Heart left ventricle (tissue), 16 donors: ENCODE measurements around the gene TTC38. TPM values are rescaled to one million over a fixed set of nuclear protein-coding genes. Genes with fewer than 3 reads are reported as not detected.
A peak's percentile ranks its signal among the peaks of the same experiment; 100 is the strongest.

Experiments used
- ATAC-seq, 4 donors: fragments of 200-7000 bp; cut with Tn5 transposase; one replicate each; pipeline ENCODE4 v1.9.1; 2020 to 2022; ENCODE audit warnings: moderate library complexity in 4 of 4, mild to moderate bottlenecking in 3 of 4, moderate number of reproducible peaks in 1 of 4
- DNase-seq, 5 donors: peaks; one replicate each; pipeline ENCODE4 v3.0.0-alpha.2; 2020
- H3K27ac ChIP-seq, 12 donors: fragments of 200-600 bp; sonication (generic) in 4 of 12; one replicate each; pipeline versions ENCODE4 v1.5.0 to v1.8.0; 2016 to 2022; ENCODE audit warnings: mild to moderate bottlenecking in 2 of 12
- H3K27me3 ChIP-seq, 9 donors: fragments of 200-600 bp; sonication (generic) in 2 of 9; one replicate each; pipeline versions ENCODE4 v1.5.1 to v1.8.0; 2016 to 2022; ENCODE audit warnings: mild to moderate bottlenecking in 3 of 9
- H3K36me3 ChIP-seq, 9 donors: fragments of 200-600 bp; sonication (generic) in 2 of 9; one replicate each; pipeline versions ENCODE4 v1.5.0 to v1.8.0; 2018 to 2022; ENCODE audit warnings: mild to moderate bottlenecking in 2 of 9
- H3K4me1 ChIP-seq, 12 donors: fragments of 200-600 bp; sonication (generic) in 4 of 12; one replicate each; pipeline versions ENCODE4 v1.5.0 to v1.8.0; 2016 to 2022; ENCODE audit warnings: mild to moderate bottlenecking in 3 of 12
- H3K4me3 ChIP-seq, 12 donors: fragments of 200-600 bp; sonication (generic) in 4 of 12; one replicate each; pipeline versions ENCODE4 v1.5.0 to v1.8.0; 2017 to 2022; ENCODE audit warnings: mild to moderate bottlenecking in 9 of 12, moderate library complexity in 4 of 12
- H3K9me3 ChIP-seq, 12 donors: fragments of 200-600 bp; sonication (generic) in 4 of 12; one replicate each; pipeline versions ENCODE4 v1.5.0 to v1.8.0; 2016 to 2022; ENCODE audit warnings: mild to moderate bottlenecking in 1 of 12
- POLR2A ChIP-seq, 2 donors: fragments of 450-650 bp; IDR thresholded peaks; one replicate each; pipeline ENCODE4 v1.6.1; 2017; ENCODE audit warnings: antibody characterized with exemption in 2 of 2, mild to moderate bottlenecking in 2 of 2, moderate library complexity in 2 of 2
- WGBS, 4 donors: extraction: QIAGEN DNeasy Blood & Tissue Kit in 2 of 4; methylation state at CpG; one replicate each; pipeline versions ENCODE4 v1.1.5 to v1.1.7; 2013 to 2018; 5-methylcytosine and 5-hydroxymethylcytosine counted together
- intact Hi-C, 10 donors: fragments of 100-400 bp; cut with DNase I; formaldehyde crosslinking; loops; one replicate each; pipeline versions ENCODE4 v1.11.1 to v1.14.2; 2022
- polyA plus RNA-seq, 2 donors: library from polyadenylated mRNA; stranded (reverse); fragments of 200-250 nt; gene quantifications; one replicate each; pipeline ENCODE4 v1.2.3, GENCODE V29; 2013
- total RNA-seq, 9 donors: library from RNA; depleted of rRNA in 2 of 9; stranded (reverse); fragments of >200 nt in 2 of 9; fragmentation: NEBNext Ultra II Directional in 3 of 9; extraction: Animal tissue kit (Norgen Biotek cat#: 25700) in 3 of 9; gene quantifications; one replicate each; pipeline versions ENCODE4 v1.1.0 to v1.2.4, GENCODE V29; 2016 to 2023
- TF ChIP-seq, protein P1 (sequence below), 12 donors: fragments of 200-600 bp; sonication (generic) in 4 of 12; IDR thresholded peaks; one replicate each; pipeline versions ENCODE4 v1.5.0 to v1.8.0; 2018 to 2022; ENCODE audit warnings: antibody characterized with exemption in 12 of 12, mild to moderate bottlenecking in 5 of 12
- donor health status: ischemic (EF 13 %, LVEDD 7.1; RV severe dilation, severe dysfunction).
- donor health status: healthy with polysubstance abuse.
- donor health status: DM: no; HTN: yes; CAD: no.
- donor health status: DM: no; HTN: no; CAD: no.
- donor health status: ischemic (EF 25% LVEDD 6.9; RV normal size, moderate dysfunction).
- donor health status: ischemic (EF 25% LVEDD 5.7; RV mildly dilated, moderate dysfunction).
- donor health status: healthy.
- donor health status: DM: yes; HTN: yes; CAD: no.
- donor health status: ischemic (EF 35%, LVEDD 5.7; RV mildly dilated, moderate dysfunction).
- donor health status: nonischemic (EF 11% LVEDD 7.7; RV severe dilation, severe dysfunction).
- donor health status: DM: yes; HTN: yes; CAD: no.
- donor health status: PGD.
- donor health status: ischemic (EF 29% LVEDD 5.4; RV normal size, mild dysfunction).
- donor health status: nonischemic (EF 23%, LVEDD 6.1; RV moderate dilation, normal function).

Gene TTC38
- total and polyA plus RNA-seq, 11 donors = 15.5 to 72.4 (median 25.3) TPM

DNA sequence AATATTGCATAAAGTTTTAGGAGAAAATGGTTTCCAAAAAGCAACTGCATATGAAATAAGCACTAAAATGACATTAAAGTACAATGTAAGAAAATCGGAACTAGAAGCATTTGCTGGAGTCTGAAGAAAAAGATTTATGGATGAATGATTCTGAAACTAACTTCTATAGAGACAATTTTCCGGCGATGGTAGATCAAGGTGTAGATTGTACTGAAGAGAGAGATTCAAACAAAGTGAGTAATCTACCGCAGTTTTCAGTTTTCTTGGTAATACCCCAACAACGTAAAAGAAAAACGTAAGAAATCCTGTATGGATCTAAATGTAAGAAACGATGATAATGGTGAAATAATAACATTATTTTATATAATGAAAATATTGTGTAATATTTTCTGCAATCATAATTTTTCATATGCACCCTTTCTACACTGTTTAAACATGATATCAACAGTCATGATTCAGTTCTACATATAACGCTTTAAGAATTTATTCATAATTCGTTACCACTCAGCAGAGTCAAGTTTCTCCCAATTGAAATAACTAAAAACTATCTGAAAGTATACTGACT lies 15.9 kb upstream of the TTC38 start:
- ATAC-seq (no peak), DNase-seq (no peak)
- WGBS, 4 donors = 93 to 95% (median 94%) methylated on average over 9 of the region's 9 CpGs
- Histone ChIP-seq H3K9me3 (no peaks in the 10 kb centered on the region), H3K4me3 (peak overlapping the region in 1 of 12 donors; percentile 91), H3K27ac (no peak overlapping the region), H3K36me3 (no peaks in the 10 kb centered on the region), H3K4me1 (peaks cover 0 to 41% (median 20%) of the 10 kb centered on the region in 12 donors), H3K27me3 (no peaks in the 10 kb centered on the region)
- TF ChIP-seq, protein P1, sequence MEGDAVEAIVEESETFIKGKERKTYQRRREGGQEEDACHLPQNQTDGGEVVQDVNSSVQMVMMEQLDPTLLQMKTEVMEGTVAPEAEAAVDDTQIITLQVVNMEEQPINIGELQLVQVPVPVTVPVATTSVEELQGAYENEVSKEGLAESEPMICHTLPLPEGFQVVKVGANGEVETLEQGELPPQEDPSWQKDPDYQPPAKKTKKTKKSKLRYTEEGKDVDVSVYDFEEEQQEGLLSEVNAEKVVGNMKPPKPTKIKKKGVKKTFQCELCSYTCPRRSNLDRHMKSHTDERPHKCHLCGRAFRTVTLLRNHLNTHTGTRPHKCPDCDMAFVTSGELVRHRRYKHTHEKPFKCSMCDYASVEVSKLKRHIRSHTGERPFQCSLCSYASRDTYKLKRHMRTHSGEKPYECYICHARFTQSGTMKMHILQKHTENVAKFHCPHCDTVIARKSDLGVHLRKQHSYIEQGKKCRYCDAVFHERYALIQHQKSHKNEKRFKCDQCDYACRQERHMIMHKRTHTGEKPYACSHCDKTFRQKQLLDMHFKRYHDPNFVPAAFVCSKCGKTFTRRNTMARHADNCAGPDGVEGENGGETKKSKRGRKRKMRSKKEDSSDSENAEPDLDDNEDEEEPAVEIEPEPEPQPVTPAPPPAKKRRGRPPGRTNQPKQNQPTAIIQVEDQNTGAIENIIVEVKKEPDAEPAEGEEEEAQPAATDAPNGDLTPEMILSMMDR (IDR thresholded peaks at IDR 0.05) = no peak
- TF ChIP-seq POLR2A (IDR thresholded peaks at IDR 0.05) = no peak
- intact Hi-C loops = loop anchor here in 5 of 10 donors (2.0 to 10.0 kb wide), 4 partner anchors 15 to 107 kb away; partner anchors contain the start of genes PPARA (in 2 of the 5) and GTSE1 (in 1 of the 5)

DNA sequence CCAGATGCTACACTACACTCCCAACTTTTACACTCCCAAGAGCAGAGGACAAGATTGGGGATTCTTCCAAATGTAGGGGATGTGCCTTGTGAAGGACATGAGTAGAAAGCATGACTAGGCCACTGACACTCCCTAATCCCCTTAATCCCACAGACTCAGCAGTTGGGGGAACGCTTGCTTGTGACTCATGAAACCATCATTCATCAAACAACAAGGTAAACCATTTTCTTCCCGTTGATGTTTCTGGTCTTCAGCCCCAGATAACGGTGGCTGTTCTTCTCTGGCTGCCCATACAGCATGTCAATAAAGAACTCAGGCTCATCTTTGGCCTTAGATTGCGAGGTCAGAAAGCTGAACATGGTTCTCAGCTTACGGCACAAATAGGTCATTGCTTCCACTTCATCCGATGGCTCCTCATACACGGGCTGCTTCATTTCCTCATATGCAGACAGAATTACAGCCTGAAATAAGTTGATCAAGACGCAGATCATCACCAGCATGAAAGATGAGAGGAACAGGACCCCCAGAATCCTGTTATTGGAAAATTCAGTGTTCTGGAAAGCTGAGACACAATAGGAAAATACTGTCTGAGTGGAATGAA lies 11.3 kb upstream of the TTC38 start:
- Histone ChIP-seq H3K36me3 (no peaks in the 10 kb centered on the region), H3K27me3 (no peaks in the 10 kb centered on the region), H3K27ac (no peak overlapping the region), H3K4me3 (no peak overlapping the region), H3K4me1 (peaks cover 0 to 9% (median 2%) of the 10 kb centered on the region in 12 donors), H3K9me3 (no peaks in the 10 kb centered on the region)
- ATAC-seq (no peak), DNase-seq (no peak)
- WGBS, 4 donors = 69 to 90% (median 82%) methylated on average over 8 of the region's 8 CpGs
- intact Hi-C loops = loop anchor here in 2 of 10 donors (5.0 to 10.0 kb wide), 2 partner anchors 41 to 112 kb away; partner anchors contain the start of gene GTSE1 (in 1 of the 2)
- TF ChIP-seq, protein P1 (IDR thresholded peaks at IDR 0.05) = no peak
- TF ChIP-seq POLR2A (IDR thresholded peaks at IDR 0.05) = no peak

DNA sequence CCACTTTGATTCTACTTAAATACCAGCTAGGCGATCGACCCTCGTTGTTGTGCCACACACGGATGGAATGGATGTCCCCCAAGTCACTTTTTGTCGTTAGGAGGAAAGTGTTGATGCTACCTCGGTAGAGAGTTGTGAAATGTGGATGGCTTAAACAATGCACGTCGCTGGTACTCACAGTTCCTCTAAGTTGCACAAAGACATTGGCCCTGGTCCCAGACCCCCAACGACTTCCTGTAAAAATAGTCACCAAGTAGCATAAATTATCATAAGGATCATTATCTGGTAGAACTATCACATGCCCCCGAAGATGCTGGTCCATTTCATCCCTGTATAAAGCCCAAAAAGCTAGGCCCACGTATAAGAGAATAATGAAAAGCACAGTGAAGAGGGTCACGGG lies 8.4 kb upstream of the TTC38 start:
- DNase-seq (no peak), ATAC-seq (no peak)
- peaks cover 0 to 13% (median 0%) of the 10 kb centered on the region in 9 donors for H3K27me3 ChIP-seq
- TF ChIP-seq, protein P1 (IDR thresholded peaks at IDR 0.05) = no peak
- TF ChIP-seq POLR2A (IDR thresholded peaks at IDR 0.05) = no peak
- intact Hi-C loops = loop anchor here in 2 of 10 donors (5.0 to 10.0 kb wide), 2 partner anchors 38 to 115 kb away; partner anchors contain the start of gene GTSE1 (in 1 of the 2)
- WGBS, 4 donors = 70 to 84% (median 76%) methylated on average over 12 of the region's 12 CpGs
- H3K4me1 ChIP-seq = peaks cover 0 to 11% (median 0%) of the 10 kb centered on the region in 12 donors
- no peaks in the 10 kb centered on the region for H3K36me3 ChIP-seq
- H3K9me3 ChIP-seq = no peaks in the 10 kb centered on the region
- no peak overlapping the region for H3K4me3 ChIP-seq
- no peak overlapping the region for H3K27ac ChIP-seq

DNA sequence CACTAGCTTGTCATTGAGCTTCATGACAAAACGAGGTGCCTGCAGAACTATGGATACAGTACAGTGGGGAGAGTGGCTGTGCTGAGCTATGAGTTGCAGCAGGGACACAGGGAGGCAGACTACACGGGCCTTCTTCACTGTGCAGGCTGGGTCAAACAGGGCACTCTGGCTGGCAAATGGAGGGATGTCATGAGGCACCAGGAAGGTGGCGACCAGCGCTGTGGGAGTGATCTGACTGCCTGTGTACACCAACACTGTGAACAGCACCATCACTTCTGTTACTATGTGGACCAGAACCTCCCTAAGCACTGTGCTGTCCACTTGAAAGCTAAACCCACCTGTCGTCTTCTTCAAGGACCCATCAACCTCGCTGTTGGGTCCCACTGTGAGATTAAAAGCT lies 7.8 kb upstream of the TTC38 start:
- ATAC-seq (no peak), DNase-seq (no peak)
- no peak overlapping the region for H3K4me3 ChIP-seq
- peaks cover 0 to 11% (median 0%) of the 10 kb centered on the region in 12 donors for H3K4me1 ChIP-seq
- intact Hi-C loops = loop anchor here in 1 of 10 donors (10.0 kb wide), 1 partner anchor 265 kb away; no protein-coding TSS in a partner anchor
- H3K36me3 ChIP-seq = no peaks in the 10 kb centered on the region
- no peak overlapping the region for H3K27ac ChIP-seq
- WGBS, 4 donors = 69 to 80% (median 74%) methylated on average over 6 of the region's 6 CpGs
- peaks cover 0 to 13% (median 0%) of the 10 kb centered on the region in 9 donors for H3K27me3 ChIP-seq
- no peaks in the 10 kb centered on the region for H3K9me3 ChIP-seq
- TF ChIP-seq, protein P1 (IDR thresholded peaks at IDR 0.05) = no peak
- no peak for TF ChIP-seq POLR2A (IDR thresholded peaks at IDR 0.05)
